ENCODE measurements around the gene CFAP46.
A peak's percentile ranks its signal among the peaks of the same experiment; 100 is the strongest.
"Not testable (repeated sequence)": the region's sequence is repeated elsewhere in the genome, so short reads cannot be mapped to it uniquely, and the experiment has no call there.

CFAP46 gene

DNA sequence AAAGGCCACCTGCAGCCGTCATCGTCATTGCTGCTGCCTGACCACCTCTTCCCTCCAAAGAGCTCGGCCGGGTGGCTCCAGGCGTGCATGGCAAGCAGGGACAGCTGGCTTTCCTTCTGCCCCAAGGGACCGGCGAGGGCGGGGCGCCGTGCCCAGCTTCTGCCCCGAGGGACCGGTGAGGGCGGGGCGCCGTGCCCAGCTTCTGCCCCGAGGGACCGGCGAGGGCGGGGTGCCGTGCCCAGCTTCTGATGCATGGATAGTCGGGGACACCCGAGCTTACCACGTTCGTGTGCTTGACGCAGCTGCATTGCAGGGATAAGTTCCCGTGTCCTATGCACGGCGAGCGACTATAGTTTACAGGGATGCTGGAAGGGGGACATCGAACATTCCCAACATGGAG is 27.0 kb downstream of the CFAP46 start:
- no peak for DNase-seq (ENCODE audit: low read depth in 1 of 2, low spot score in 1 of 2)

DNA sequence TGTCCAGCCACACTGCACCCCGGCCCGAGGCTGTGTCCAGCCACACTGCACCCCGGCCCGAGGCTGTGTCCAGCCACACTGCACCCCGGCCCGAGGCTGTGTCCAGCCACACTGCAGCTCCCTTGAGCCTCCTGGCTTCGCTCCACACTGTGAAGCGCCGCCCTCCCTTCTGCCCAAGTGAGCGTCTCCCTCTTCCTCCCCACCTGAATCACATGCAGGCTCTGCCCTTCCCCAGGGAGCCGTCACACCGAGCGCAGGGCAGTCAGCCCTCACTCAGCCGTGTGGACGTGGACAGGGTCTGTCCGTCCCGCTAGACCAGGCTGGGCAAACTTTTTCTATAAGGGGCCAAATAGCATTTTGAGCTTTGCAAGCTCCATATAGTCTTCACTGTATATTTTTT is 27.6 kb downstream of the CFAP46 start:
- DNase-seq (ENCODE audit: low read depth in 1 of 2, low spot score in 1 of 2), result no peak

- no peak for DNase-seq (ENCODE audit: low read depth in 1 of 2, low spot score in 1 of 2)
These were observed 28.7 kb downstream of the CFAP46 start for GRCh38 chr10:132913559-132914115.

DNA sequence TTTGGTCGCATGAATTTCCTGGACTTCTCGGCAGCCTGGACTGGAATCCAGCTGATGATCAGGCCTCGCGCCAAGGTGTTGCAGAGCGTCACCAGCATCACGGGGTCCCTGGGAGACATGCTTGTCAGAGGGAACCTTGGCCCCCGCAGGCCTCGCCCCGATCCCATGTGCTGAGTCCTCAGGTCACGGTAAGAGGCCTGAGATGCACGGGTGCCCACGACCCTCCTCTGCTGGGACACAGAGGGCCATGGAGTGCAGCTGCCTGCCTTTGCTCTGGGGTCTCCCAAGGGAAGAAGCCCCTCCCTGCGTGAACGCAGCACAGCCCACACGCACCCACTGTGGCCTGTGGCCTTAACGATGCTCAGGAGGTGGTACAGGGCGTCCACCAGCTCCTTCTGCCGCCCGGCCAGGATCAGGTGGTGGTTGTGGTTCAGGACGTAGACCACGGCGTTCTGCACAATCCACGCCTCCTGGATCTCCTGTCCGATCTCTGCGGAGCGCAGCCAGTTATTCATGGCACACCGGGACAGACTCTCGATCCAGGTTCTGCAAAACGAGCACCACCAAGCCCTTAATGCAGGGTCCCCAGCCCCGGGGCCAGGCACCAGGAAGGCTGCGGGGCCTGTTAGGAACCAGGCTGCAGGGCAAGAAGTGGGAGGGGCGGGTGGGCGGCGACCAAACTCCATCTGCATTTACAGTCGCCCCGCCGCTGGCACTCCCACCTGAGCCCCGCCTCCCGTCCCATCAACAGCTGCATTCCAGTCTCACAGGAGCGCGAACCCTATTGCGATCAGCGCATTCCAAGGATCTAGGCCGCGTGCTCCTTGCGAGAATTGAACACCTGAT is 29.4 kb downstream of the CFAP46 start:
- no peak for DNase-seq (ENCODE audit: low read depth in 1 of 2, low spot score in 1 of 2)

- DNase-seq (ENCODE audit: low read depth in 1 of 2, low spot score in 1 of 2), result no peak
These were observed 30.1 kb downstream of the CFAP46 start for GRCh38 chr10:132912225-132912712.

DNA sequence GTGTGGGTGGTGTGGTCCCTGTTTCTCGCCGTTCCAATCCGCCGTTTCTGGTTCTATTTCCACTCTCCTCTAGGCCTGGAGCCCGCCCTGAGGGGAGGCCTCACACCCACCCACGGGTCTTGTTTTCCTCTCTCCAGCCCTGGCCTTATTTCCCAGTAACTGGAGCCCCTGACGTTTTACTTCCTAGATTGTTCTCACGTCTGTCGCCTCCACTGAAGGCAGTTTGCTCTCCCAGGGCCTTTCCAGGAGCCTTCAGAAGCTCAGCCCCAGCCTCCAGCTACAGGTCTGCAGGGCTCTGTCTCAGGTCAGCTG is 30.6 kb downstream of the CFAP46 start:
- no peak for DNase-seq (ENCODE audit: low read depth in 1 of 2, low spot score in 1 of 2)

DNA sequence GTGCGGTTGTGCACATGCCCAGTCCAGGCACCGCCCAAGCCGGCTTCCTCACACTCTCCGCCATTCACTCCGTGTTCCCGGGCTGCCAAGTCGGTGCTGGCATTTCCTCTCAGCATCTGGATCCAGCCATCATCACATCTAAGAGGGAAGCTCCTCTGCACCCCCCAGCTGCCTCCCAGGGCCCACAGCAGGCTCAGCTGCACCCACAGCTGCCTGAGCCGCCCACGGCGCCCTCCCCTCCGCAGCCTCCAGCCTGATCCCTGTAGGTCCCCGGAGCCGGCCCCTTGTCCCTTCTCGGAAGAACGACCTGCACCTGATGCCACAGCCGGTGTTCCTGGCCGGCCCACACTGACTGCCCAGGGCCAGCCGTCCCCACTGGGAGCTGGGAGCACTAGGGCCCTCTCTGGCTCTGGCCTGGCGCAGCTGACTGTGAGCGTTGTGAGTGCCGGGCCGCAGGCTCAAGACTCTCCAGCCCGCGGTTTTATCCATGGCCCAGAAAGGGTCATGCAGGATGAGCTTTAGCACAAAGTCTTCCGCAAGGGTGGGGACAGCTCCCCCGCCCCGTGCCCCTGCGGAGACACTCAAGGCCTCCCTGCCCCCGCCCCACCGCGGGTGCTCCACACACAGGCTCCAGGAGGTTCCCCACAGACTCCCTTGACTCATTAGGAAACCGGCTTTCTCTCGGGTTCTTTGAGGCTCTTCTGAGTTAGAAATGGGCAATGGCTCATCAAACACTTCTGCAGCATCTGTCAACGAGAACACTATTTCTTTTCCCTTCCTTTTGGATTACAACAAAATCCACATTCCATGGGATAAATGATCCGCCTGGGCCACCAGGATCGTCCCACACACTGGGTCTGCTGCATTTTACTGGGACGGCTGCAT is 31.2 kb downstream of the CFAP46 start:
- DNase-seq (ENCODE audit: low read depth in 1 of 2, low spot score in 1 of 2), result no peak

DNA sequence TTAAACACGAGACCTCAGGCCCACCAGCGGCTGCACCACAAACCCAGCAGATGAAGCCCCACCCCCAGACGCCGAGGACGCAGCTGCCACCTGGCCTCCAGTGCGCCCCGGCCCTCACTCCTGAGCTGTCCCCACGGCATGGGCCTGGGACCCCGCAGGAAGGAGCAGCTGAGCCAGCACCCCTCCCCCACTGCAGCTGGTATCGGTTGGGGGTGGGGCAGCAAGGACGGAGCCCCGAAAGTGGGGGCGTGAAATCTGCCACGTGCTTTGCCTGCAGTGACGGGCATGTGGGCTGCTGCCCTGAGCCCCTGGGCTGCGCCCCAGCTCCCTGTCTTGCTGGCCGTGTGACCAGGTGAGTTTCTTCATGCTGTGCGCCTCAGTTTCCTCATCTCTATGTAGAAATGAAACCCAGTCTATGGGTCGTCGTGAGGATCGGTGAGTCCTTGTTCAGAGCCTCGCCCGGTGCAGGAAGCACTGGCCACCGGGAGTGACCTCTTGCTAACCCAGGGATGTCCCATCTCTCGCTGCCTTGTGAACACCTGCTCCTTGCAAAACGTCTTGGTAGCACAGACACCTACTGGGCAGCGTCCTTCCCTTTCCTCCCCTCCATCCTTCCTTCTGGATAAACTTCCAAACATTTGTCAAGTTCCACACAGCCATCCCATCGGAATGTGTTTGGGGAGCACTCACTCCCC is 32.0 kb downstream of the CFAP46 start:
- DNase-seq (ENCODE audit: low read depth in 1 of 2, low spot score in 1 of 2), result no peak

GRCh38 chr10:132909491-132910071 is 32.8 kb downstream of the CFAP46 start:
- DNase-seq (ENCODE audit: low read depth in 1 of 2, low spot score in 1 of 2), result no peak

DNA sequence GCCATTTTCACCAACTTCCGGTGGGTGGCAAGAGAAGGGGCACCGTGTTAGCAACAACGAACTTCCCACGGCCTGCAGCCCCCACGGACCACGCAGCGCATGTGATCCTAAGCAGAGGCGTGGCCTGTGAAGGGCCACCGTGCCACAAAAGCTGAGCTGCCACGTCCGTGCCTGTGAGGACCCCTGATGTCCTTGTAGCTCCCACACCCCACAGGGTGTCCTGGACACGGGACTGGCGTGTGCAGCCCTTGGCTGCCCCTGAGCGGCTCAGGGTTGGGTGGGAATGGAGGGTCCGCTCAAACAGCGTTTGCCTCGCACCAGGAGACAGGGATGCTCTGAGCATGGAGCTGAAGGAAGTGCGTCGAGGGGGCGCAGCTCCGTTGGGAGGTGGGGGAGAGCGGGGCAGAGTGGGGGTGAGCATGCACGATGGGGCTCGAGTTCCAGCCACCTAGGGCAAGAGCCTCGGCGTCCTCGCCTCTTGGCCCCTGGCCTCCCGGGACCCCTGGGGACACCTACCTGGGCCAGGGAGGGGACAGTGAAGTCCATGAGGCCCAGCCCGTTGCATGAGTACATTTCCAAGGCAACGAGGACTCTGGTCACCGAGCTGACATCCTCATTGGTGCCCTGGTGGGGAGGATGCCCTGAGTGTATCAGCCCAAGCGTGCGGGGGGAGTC is 33.6 kb downstream of the CFAP46 start:
- no peak for DNase-seq (ENCODE audit: low read depth in 1 of 2, low spot score in 1 of 2)

- no peak for DNase-seq (ENCODE audit: low read depth in 1 of 2, low spot score in 1 of 2)
These were observed 34.3 kb downstream of the CFAP46 start for GRCh38 chr10:132907821-132908620.

GRCh38 chr10:132906836-132907235 is 35.5 kb downstream of the CFAP46 start:
- DNase-seq (ENCODE audit: low read depth in 1 of 2, low spot score in 1 of 2), result no peak

DNA sequence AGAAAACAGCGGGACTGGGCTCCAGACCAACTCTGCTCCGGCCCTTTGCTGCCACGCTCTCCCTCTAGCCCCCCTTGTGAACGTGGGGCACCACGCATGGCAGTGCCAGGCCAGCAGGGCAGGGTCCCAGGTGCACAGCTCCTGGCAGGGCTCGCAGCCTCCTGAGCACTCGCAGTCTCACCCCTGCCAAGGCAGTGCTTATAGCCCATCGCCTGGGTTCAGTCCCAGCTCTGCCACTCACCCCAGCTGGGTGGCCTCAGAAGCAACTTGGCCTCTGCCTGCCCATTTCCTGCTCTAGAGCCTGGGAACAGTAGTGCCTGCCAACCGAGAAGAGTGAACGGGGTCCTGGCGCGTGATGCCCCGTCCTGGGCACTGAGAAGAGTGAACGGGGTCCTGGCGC is 36.3 kb downstream of the CFAP46 start:
- DNase-seq (ENCODE audit: low read depth in 1 of 2, low spot score in 1 of 2), result no peak

DNA sequence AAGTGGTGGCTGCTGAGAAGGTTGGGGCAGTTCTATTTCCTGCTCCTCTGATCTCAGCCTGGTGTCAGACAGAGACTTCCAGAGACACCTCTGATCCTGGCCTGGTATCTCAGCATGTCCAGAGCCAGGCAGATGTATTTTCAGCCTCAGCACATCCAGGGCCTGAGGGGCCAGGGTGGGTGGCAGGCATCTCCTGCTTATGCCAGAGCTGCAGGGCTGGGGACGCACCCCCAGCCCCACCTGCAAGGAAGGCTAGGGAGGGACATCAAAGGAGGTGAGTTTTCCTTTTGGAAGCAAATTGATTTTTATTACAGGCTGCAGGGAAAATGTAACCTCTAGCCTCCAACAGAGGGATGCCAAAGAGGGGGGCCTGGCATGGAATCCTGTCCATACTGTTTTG is 36.7 kb downstream of the CFAP46 start:
- DNase-seq (ENCODE audit: low read depth in 1 of 2, low spot score in 1 of 2), result no peak

DNA sequence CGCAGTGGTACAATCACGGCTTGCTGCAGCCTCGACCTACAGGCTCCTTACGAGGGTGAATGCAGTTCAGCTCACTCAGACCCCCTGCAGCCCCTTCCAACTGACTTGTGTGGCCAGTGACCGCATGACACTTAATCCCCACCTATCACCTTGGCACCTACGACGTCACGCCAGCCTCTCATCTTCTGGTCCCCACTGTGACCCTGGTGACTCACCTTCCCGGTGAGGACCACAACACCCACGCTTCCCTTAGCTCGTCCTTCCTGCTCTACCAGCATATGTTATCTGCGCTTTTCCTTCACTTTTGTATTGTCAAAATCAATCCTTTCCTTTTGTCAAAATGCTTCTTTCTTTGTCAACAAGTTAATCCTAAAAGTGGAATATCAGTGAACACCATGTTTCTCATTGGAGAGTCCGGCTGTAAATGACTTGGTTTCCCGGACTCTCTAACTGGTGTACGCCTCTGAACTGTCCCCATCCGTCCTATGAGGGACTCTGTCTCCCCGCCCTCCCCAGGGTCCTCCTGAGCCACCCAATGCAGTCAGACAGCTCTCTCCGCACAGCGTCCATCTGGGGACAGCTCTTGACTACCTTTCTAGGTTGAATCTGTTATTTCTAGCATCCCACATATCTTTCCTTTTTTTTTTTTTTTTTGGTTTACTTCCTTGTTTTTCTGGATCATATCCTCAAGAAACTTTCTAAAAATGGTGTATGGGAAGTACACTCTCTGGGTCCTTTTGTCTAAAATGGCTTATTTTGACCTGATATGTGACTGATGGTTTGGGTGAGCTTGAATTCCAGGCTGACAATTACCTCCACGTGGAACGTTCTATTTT is 37.3 kb downstream of the CFAP46 start:
- no peak for DNase-seq (ENCODE audit: low read depth in 1 of 2, low spot score in 1 of 2)

GRCh38 chr10:132904181-132904813 is 38.1 kb downstream of the CFAP46 start:
- DNase-seq (ENCODE audit: low read depth in 1 of 2, low spot score in 1 of 2), result peak in 1 of 2 donors; percentile 11

- DNase-seq (ENCODE audit: low read depth in 1 of 2, low spot score in 1 of 2), result not testable (repeated sequence)
These were observed 39.5 kb downstream of the CFAP46 start for GRCh38 chr10:132902656-132903575.

All from activated CD4-positive, alpha-beta T cell treated with anti-CD3 and anti-CD28 coated beads, Interleukin-2, amount 50 U/mL, for 24 hours (primary cell).